ENCODE results near the gene LRMDA.

Gene LRMDA

GRCh38 chr10:75402486-75403143 lies 28.8 kb upstream of the LRMDA start:
- DNase-seq = no peak

GRCh38 chr10:75403144-75403938 lies 28.1 kb upstream of the LRMDA start:
- DNase-seq = no peak

GRCh38 chr10:75403939-75404814 lies 27.2 kb upstream of the LRMDA start:
- no peak for DNase-seq

GRCh38 chr10:75404815-75405597 lies 26.4 kb upstream of the LRMDA start:
- DNase-seq = no peak

DNA sequence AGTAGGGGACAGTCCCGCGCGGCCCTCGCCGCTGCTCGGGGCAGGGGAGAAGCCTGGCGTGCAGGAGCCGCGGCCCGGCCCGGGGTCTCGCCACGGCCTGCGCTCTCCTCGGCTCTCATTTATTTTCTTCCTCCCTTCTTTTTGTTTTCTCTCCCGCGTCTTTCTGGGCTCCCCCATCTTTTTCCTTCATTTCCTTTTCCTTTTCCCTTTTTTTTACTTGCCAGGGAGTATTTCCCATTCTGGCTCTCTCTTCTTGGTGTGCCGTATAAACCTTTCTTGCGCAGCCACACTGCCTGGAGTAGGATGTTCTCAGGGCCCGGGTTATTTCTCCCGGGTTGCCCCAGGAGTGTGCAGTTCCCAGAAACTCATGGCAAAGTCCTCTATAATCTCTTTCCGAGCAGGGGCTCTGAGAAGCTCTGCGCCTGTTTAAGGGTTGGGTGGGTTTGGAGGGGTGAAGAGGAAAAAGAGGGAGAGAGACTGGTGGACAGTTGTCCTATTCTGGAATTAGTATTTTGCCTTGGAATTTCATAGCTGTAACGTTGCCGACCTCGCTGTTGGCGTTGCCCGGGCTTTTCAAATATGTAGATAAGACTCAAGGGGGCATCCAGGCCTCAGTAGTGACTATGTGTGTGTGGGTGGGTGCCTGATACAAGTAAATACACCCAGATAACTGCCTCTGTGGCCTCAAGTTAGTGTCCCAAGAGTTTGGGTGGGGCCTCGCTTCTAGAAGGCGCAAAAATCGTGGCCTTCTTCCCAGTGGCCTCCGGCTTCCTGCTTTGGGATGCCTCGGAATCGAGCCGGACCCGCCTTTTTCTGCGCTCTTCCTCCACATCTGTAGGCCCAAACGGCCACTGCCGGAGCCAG lies 25.6 kb upstream of the LRMDA start:
- DNase-seq = no peak

- no peak for DNase-seq
Observed at GRCh38 chr10:75406462-75407223, 24.8 kb upstream of the LRMDA start.

DNA sequence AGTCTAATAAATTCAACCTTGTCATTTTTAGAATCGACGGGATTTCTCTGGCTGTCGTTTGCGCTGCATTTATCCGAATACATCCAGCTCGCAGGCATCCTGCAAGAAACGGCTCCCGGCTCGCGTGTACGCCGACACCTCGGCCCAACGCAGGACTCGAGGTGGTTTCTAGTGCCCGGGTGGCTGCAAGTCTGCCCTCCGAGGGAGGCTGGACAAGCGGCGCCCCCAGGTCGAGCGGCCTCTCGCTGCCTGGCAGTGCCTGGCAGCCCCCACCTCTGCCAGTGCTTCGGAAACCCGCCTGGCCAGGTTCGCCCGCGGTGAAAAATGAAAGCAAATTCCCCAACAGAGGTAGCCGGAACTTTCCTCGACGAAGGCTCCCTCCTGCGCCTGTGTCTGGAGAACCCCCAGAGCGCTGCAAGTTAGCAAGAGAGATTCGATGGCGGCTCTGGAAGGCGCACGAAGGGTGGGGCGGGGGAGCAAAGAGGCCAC lies 24.2 kb upstream of the LRMDA start:
- DNase-seq = no peak

- no peak for DNase-seq
Observed at GRCh38 chr10:75407713-75408508, 23.5 kb upstream of the LRMDA start.

- DNase-seq = no peak
Observed at GRCh38 chr10:75408509-75408875, 22.9 kb upstream of the LRMDA start.

DNA sequence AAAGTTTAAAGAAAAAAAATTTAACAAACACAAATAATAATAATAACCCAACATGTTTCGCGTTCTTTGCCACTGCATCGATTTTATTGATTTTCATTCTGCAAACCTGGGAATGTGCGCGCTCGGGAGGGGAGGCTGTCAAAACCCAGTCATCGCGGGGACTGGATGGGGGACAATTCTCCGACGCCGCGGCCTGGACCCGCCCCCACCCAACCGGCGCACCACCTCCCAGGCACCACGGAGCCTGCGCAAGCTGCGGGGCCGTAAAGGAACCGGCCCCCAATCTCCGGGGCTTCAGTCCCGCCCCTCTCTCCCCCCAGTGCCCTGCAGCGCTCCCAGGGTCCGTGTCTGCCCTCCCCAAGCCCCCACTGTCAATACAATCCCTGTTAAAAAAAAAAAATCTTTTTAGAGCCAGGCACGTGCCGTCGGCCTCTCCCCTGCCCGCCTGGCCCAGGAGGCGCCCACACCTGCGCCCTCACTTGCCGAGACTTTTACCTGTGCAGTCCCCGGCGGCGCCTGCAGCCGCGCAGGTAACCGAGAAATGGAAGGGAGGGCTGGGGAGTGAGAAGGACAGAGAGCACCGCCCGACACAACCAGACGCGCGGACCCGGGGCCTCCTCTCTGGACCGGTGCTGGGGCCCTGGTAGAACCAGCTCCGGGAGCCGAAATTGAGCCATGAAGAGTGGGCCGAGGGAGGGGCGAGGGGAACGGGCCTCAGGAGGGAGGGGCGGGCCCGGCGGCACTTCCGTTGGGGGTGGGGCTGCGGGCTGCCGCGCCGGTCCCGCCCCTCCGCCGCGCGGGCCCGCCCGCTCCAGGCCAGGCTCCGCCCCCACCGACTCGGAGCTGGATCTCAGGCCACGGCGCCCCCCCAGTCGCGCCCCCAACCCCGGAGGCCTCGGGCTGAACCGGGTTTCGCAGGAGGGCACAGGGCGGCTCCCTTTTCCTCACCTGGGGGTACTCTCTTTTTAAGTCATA lies 22.2 kb upstream of the LRMDA start:
- DNase-seq = no peak

DNA sequence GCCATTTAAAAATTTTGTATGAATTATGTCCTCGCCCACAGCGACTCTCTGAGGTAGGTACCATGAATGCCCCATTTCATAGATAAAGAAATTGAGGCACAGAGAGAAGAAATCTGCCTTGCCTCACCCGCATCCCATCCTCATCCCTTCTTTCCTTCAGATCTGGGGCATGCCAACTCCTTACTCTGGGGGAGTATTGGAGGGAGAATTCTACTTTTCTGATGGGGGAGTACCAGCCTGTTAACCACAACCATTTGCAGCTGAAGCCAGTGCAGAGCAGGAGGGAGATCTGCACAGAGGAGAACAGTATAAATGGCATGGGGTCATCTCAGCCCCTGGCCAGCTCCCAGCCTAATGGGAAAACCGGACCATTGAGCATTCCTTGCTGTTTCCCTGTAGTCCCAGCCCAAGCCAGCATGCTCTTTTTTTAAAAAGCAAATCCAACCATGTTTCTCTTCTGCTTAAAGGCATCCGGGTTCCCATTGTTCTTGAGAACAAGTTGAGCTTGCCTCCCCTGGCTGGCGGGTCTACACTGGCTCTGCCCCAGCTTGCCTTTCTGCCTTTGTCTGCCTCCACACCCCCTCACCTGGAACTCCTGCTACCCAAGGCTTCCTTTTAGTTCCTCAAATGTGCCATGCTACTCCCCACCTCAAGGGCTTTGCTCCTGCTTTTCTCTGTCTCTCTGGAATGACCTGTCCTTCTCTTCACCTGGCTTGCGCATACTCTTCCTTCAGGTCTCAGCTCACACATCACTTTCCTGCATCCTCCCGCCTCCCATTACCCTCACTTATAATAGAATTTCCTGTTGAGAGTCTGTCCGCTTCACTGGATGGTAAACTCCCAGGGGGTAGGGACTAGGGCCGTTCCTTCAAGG lies 21.1 kb upstream of the LRMDA start:
- DNase-seq = no peak

DNA sequence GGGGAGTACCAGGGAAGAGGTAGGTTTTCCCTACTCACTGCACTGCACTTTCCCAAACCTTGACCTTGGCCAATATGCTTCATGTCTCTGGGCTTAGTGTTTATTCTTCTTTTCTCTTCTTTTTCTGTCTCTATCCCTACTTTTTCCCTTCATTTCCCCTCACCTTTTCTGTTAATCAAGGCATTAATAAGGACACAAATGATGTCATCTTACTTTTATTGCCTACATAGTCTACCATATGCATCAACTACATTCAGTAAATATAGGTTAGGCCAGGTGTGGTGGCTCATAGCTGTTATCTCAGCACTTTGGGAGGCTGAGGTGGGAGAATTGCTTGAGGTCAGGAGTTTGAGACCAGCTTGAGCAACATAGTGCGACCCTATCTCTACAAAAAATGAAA lies 16.9 kb upstream of the LRMDA start:
- DNase-seq = no peak

GRCh38 chr10:75417522-75417927 lies 13.9 kb upstream of the LRMDA start:
- DNase-seq = no peak

GRCh38 chr10:75418293-75418692 lies 13.1 kb upstream of the LRMDA start:
- DNase-seq = no peak

DNA sequence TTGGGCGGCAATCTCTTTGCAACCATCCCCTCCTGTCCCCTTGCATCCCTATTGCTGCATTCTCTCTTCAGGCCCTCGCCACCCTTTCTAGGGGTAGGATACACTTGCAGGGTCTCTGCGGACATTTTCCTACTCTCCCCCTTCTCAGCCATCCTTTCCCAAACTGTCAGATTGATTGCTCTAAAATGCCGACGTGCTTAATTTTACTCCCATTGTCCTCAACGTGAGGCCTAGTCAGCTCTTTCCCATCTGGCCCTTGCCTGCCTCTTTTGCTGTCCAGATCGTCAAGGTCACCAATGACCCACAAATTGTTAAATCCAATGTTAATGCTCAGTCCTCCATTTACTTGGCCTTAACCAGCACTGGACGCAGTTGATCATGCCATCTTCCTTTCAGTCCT lies 12.7 kb upstream of the LRMDA start:
- DNase-seq = no peak

- DNase-seq = no peak
Observed at GRCh38 chr10:75422913-75423312, 8.5 kb upstream of the LRMDA start.

GRCh38 chr10:75424571-75424970 lies 6.9 kb upstream of the LRMDA start:
- DNase-seq = no peak

Data from NCI-H1048 (cell line).